Naive thymus-derived CD4-positive, alpha-beta T cell (primary cell): Measurements from ENCODE around the gene MYLIP. TPM values are rescaled to one million over a fixed set of nuclear protein-coding genes. Genes with fewer than 3 reads are reported as not detected.
A peak's percentile ranks its signal among the peaks of the same experiment; 100 is the strongest.

ENCODE experiments used
- ATAC-seq: fragments of 150-1000 bp; cut with Tn5 transposase; 2 replicates; pipeline ENCODE4 v1.10.0; 2021; ENCODE audit warnings: mild to moderate bottlenecking, moderate library complexity
- CTCF ChIA-PET: fragments of 350-600 bp; sonication (Branson Sonifier 250); formaldehyde crosslinking; loops from one replicate; lab custom pipeline; 2021; ENCODE audit warnings: antibody characterized with exemption; lab: Charles Lee
- POLR2A ChIA-PET: fragments of 350-600 bp; sonication (Branson Sonifier 250); formaldehyde crosslinking; loops from one replicate; lab custom pipeline; 2021; ENCODE audit warnings: antibody characterized with exemption, inconsistent platforms; lab: Charles Lee
- DNase-seq, 9 donors: peaks; one replicate each; pipeline versions ENCODE4 v3.0.0 to v3.0.0-alpha.2; 2020 to 2022; ENCODE audit warnings: mixed read lengths in 1 of 9
- H3K27ac ChIP-seq: one replicate; pipeline ENCODE4 v1.7.0; 2013; ENCODE audit warnings: mild to moderate bottlenecking, low read depth, low read length, moderate library complexity
- H3K27me3 ChIP-seq, 2 donors: one replicate each; pipeline ENCODE4 v1.7.0; 2013; ENCODE audit warnings: low read length in 2 of 2, mild to moderate bottlenecking in 2 of 2, moderate library complexity in 2 of 2; ENCODE audit not compliant: control insufficient read depth in 2 of 2, insufficient read depth in 2 of 2
- H3K36me3 ChIP-seq, 3 experiments: 1 replicate in 2 of 3; 2 replicates in 1 of 3; pipeline ENCODE4 v1.7.0; 2013; ENCODE audit warnings: low read length in 3 of 3, mild to moderate bottlenecking in 3 of 3, moderate library complexity in 1 of 3; ENCODE audit not compliant: insufficient read depth in 3 of 3, control insufficient read depth in 2 of 3
- H3K4me1 ChIP-seq, 2 donors: one replicate each; pipeline ENCODE4 v1.7.0; 2013; ENCODE audit warnings: low read length in 2 of 2, mild to moderate bottlenecking in 2 of 2, moderate library complexity in 1 of 2; ENCODE audit not compliant: control insufficient read depth in 2 of 2, insufficient read depth in 2 of 2
- H3K4me3 ChIP-seq: 2 replicates; pipeline ENCODE4 v1.7.0; 2013; ENCODE audit warnings: mild to moderate bottlenecking, low read length
- H3K9me3 ChIP-seq, 3 experiments: 1 replicate in 2 of 3; 2 replicates in 1 of 3; pipeline ENCODE4 v1.7.0; 2013; ENCODE audit warnings: low read length in 3 of 3; ENCODE audit not compliant: control insufficient read depth in 2 of 3
- H3K27ac Mint-ChIP-seq, 9 donors: one replicate each; pipeline ENCODE4 v1.8.0; 2020 to 2022; ENCODE audit warnings: mixed read lengths in 9 of 9, mild to moderate bottlenecking in 8 of 9, moderate library complexity in 5 of 9, inconsistent platforms in 2 of 9
- H3K27me3 Mint-ChIP-seq, 5 donors: one replicate each; pipeline ENCODE4 v1.8.0; 2021 to 2022; ENCODE audit warnings: mixed read lengths in 5 of 5, mild to moderate bottlenecking in 1 of 5
- H3K36me3 Mint-ChIP-seq, 5 donors: one replicate each; pipeline ENCODE4 v1.8.0; 2020 to 2022; ENCODE audit warnings: mixed read lengths in 5 of 5, mild to moderate bottlenecking in 3 of 5, inconsistent platforms in 1 of 5
- H3K4me1 Mint-ChIP-seq, 7 donors: one replicate each; pipeline ENCODE4 v1.8.0; 2020 to 2022; ENCODE audit warnings: mixed read lengths in 7 of 7, mild to moderate bottlenecking in 3 of 7, inconsistent platforms in 1 of 7
- H3K4me3 Mint-ChIP-seq, 10 donors: one replicate each; pipeline ENCODE4 v1.8.0; 2020 to 2022; ENCODE audit warnings: mild to moderate bottlenecking in 10 of 10, mixed read lengths in 10 of 10, moderate library complexity in 6 of 10, inconsistent platforms in 2 of 10
- H3K9me3 Mint-ChIP-seq, 11 donors: one replicate each; pipeline ENCODE4 v1.8.0; 2020 to 2022; ENCODE audit warnings: mixed read lengths in 11 of 11, mild to moderate bottlenecking in 4 of 11, inconsistent platforms in 1 of 11, moderate library complexity in 1 of 11
- intact Hi-C, 2 donors: fragments of 100-400 bp; cut with micrococcal nuclease; formaldehyde crosslinking; loops; one replicate each; pipeline ENCODE4 v1.15.1; 2023
- polyA plus RNA-seq, 2 donors: library from polyadenylated mRNA; unstranded; fragments of 300-500 nt; fragmentation: Illumina TruSeq; gene quantifications; one replicate each; pipeline ENCODE4 v1.2.3, GENCODE V29; 2021
- total RNA-seq, 6 experiments: library from RNA in 5 of 6; stranded (reverse) in 5 of 6; gene quantifications; 1 replicate in 5 of 6; 2 replicates in 1 of 6; pipeline ENCODE4 v1.2.3 and lab custom pipeline; 2021 to 2026

The MYLIP gene
- total and polyA plus RNA-seq, 7 experiments from 2014 or later = 17.8 to 215 (median 70.1) TPM

DNA sequence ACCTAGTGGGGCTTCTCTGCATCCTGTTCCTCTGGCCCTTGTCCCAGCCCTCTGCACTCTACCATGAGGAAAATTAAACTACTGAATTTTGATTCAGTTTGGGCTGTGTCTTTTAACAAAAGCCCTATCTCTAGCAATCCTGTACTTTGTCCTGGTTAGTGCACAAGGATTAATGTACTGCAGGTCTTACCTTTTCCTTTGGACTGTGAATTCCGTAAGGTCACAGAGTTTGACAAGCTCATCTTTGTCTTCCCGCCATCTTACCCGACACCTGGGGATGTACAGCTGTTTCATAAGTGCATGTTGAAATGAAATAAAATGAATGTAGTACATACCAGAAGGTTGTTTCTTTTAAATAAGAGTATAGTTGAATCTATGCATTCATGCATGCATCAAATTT lies 41.5 kb upstream of the MYLIP start:
- Mint-ChIP-seq H3K4me3 (no peak overlapping the region), H3K4me1 (peaks cover 0 to 3% (median 0%) of the 10 kb centered on the region in 7 donors), H3K27me3 (peaks cover 0 to 10% (median 6%) of the 10 kb centered on the region in 5 donors), H3K36me3 (peaks cover 0 to 3% (median 0%) of the 10 kb centered on the region in 5 donors), H3K9me3 (peaks cover 0 to 3% (median 0%) of the 10 kb centered on the region in 11 donors), H3K27ac (no peak overlapping the region)
- intact Hi-C loops = no loop called here
- no peak overlapping the region for H3K4me3 ChIP-seq
- no peak overlapping the region for H3K27ac ChIP-seq
- POLR2A ChIA-PET = no interaction called here
- no peaks in the 10 kb centered on the region for H3K36me3 ChIP-seq
- H3K27me3 ChIP-seq = no peaks in the 10 kb centered on the region
- H3K4me1 ChIP-seq = no peaks in the 10 kb centered on the region
- DNase-seq = no peak
- no peaks in the 10 kb centered on the region for H3K9me3 ChIP-seq
- CTCF ChIA-PET = no interaction called here
- no peak for ATAC-seq

DNA sequence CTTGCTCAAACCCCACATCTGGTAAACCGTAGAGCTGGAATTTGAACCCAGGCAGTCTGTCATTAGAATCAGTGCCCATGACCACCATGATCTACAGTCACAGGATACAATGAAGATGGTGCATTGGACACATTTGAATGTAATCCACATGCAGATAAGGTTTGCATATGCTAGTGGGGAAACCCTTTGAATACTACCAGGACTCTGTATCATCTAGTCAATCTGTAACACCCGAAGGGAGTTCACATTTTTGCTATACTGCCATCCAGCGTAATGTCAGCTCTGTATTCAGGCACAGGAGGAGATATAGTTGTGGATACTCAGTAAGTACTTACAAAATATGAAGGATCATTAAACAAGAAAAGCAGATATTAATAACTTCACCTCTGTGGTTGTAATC lies 40.5 kb upstream of the MYLIP start:
- Histone ChIP-seq H3K4me1 (no peaks in the 10 kb centered on the region), H3K27ac (no peak overlapping the region), H3K9me3 (no peaks in the 10 kb centered on the region), H3K36me3 (no peaks in the 10 kb centered on the region), H3K27me3 (no peaks in the 10 kb centered on the region), H3K4me3 (no peak overlapping the region)
- no peak overlapping the region for H3K4me3 Mint-ChIP-seq
- DNase-seq (no peak), ATAC-seq (no peak)
- peaks cover 0 to 10% (median 8%) of the 10 kb centered on the region in 5 donors for H3K27me3 Mint-ChIP-seq
- H3K4me1 Mint-ChIP-seq = peaks cover 0 to 7% (median 0%) of the 10 kb centered on the region in 7 donors
- no peak overlapping the region for H3K27ac Mint-ChIP-seq
- H3K36me3 Mint-ChIP-seq = peaks cover 0 to 3% (median 0%) of the 10 kb centered on the region in 5 donors
- intact Hi-C loops = no loop called here
- CTCF ChIA-PET = interaction anchor here (0.7 kb wide), 1 partner anchor 373 kb away, joined by 4 read pairs; no protein-coding TSS in a partner anchor
- peaks cover 0 to 3% (median 0%) of the 10 kb centered on the region in 11 donors for H3K9me3 Mint-ChIP-seq
- POLR2A ChIA-PET = no interaction called here

DNA sequence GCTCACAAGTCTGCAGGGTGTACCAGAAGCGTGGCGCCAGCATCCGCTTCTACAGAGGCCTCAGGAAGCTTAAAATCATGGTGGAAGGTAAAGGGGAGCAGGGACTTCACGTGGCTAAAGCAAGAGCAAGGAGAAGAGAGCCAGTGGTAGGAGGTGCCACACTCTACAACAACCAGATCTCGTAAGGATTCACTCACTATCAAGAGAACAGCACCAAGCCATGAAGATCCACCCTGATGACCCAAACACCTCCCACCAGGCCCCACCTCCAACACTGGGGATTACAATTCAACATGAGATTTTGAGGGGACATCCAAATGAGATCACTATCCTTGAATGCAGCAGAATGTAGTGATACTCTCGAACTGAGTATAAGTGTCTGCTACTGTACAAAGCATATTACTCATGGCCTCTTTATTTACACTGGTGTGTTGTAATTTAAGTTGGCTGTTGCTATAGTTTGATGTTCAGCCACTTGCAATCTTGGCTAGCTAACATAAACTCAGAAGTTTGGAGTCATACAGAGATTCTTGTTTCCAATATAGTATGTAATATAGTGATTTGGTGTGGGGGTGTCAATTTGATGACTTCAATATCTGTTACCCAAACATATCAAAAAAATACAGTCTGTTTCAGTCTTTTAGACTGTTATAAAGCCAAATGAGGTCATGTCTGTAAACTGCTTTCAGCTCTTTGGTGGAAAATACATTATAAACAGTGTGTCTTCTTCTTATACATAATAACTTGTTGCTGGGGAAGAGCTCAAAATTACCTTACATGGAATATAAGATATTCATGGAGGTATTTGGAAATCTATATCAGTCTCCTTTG lies 39.4 kb upstream of the MYLIP start:
- no peaks in the 10 kb centered on the region for H3K36me3 ChIP-seq
- CTCF ChIA-PET = no interaction called here
- H3K9me3 ChIP-seq = no peaks in the 10 kb centered on the region
- DNase-seq (no peak), ATAC-seq (no peak)
- H3K27ac Mint-ChIP-seq = peak overlapping the region in 1 of 9 donors; percentile 9
- H3K27me3 Mint-ChIP-seq = peaks cover 0 to 8% (median 4%) of the 10 kb centered on the region in 5 donors
- H3K9me3 Mint-ChIP-seq = peaks cover 0 to 3% (median 0%) of the 10 kb centered on the region in 11 donors
- no peaks in the 10 kb centered on the region for H3K27me3 ChIP-seq
- H3K4me3 Mint-ChIP-seq = no peak overlapping the region
- intact Hi-C loops = no loop called here
- POLR2A ChIA-PET = interaction anchor here (0.6 kb wide), 1 partner anchor 1940 kb away, joined by 3 read pairs; no protein-coding TSS in a partner anchor
- H3K27ac ChIP-seq = no peak overlapping the region
- no peaks in the 10 kb centered on the region for H3K4me1 ChIP-seq
- H3K4me3 ChIP-seq = no peak overlapping the region
- H3K4me1 Mint-ChIP-seq = peaks cover 0 to 7% (median 0%) of the 10 kb centered on the region in 7 donors
- H3K36me3 Mint-ChIP-seq = peaks cover 0 to 3% (median 0%) of the 10 kb centered on the region in 5 donors

DNA sequence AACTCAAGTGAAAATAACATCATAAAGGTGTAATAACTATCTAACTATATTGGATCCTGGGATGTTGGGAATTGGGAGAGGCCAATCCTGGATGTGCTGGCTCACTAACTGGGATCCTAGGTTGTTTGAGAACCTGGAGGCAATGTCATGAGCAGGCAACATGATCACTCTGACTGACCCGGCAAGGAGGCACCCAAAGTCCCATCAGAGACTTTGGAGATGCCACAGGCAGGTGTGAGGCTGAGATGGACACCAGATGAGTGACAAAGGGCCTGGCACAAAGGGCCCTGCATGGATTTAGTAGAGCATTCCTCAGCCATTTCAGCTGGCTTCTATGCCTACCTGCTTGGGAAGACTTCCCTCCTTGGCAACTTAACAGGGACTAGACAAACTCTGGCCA lies 38.4 kb upstream of the MYLIP start:
- no peak overlapping the region for H3K27ac Mint-ChIP-seq
- Histone ChIP-seq H3K9me3 (no peaks in the 10 kb centered on the region), H3K36me3 (no peaks in the 10 kb centered on the region), H3K27me3 (no peaks in the 10 kb centered on the region), H3K4me3 (no peak overlapping the region), H3K27ac (no peak overlapping the region), H3K4me1 (no peaks in the 10 kb centered on the region)
- H3K4me3 Mint-ChIP-seq = no peak overlapping the region
- H3K4me1 Mint-ChIP-seq = peaks cover 0 to 7% (median 0%) of the 10 kb centered on the region in 7 donors
- peaks cover 0 to 3% (median 0%) of the 10 kb centered on the region in 11 donors for H3K9me3 Mint-ChIP-seq
- H3K27me3 Mint-ChIP-seq = peaks cover 0 to 8% (median 4%) of the 10 kb centered on the region in 5 donors
- ChIA-PET POLR2A (no interaction called here), CTCF (no interaction called here)
- intact Hi-C loops = no loop called here
- DNase-seq (no peak), ATAC-seq (no peak)
- peaks cover 0 to 3% (median 0%) of the 10 kb centered on the region in 5 donors for H3K36me3 Mint-ChIP-seq

DNA sequence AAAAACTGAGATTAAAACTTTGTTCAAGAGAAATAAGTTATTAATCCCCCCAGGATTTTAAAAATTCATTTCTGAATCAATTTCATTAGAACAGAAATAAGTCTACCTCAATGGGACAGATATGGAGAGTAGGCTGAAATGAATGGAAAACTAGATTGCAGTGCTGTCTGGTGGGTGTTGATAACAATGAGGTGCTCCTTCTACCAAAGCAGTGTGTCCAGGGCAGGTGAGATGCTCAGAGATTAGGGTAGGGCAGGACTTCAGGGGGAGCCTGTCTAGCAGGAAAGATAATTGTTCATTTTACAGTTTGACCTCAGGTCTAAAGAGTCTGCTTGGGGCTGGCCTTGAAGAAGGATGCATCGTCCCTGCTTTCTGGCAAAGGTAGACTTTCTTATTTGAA lies 38.0 kb upstream of the MYLIP start:
- intact Hi-C loops = no loop called here
- peaks cover 0 to 7% (median 0%) of the 10 kb centered on the region in 7 donors for H3K4me1 Mint-ChIP-seq
- peaks cover 0 to 3% (median 0%) of the 10 kb centered on the region in 5 donors for H3K36me3 Mint-ChIP-seq
- no peaks in the 10 kb centered on the region for H3K4me1 ChIP-seq
- ChIA-PET POLR2A (no interaction called here), CTCF (no interaction called here)
- H3K27me3 Mint-ChIP-seq = peaks cover 0 to 8% (median 4%) of the 10 kb centered on the region in 5 donors
- no peak overlapping the region for H3K4me3 ChIP-seq
- H3K9me3 Mint-ChIP-seq = peaks cover 0 to 3% (median 0%) of the 10 kb centered on the region in 11 donors
- H3K9me3 ChIP-seq = no peaks in the 10 kb centered on the region
- no peak for ATAC-seq
- H3K27ac Mint-ChIP-seq = no peak overlapping the region
- no peak for DNase-seq
- no peak overlapping the region for H3K4me3 Mint-ChIP-seq
- H3K36me3 ChIP-seq = no peaks in the 10 kb centered on the region
- H3K27ac ChIP-seq = no peak overlapping the region
- no peaks in the 10 kb centered on the region for H3K27me3 ChIP-seq

DNA sequence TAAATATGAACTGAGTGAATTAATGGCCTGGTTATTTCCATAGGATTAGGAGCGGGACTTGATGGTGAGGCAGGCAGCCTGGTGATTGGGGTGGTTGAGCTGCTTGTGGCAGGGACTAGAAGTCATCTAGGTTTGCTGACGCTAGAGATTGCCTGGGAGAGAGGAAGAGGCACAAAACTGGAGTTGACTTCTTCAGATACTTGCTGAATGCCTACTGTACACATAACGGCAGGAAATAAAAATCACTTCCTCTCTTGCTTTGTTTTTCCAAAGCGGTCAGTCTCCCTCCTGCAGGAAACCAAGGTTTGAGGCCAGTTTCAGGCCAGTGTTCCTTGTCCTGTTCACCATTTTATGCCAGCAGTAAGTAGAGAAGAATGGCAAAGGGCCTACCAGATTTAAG lies 36.7 kb upstream of the MYLIP start:
- Histone ChIP-seq H3K4me1 (no peaks in the 10 kb centered on the region), H3K36me3 (no peaks in the 10 kb centered on the region), H3K27ac (no peak overlapping the region), H3K9me3 (no peaks in the 10 kb centered on the region), H3K4me3 (no peak overlapping the region), H3K27me3 (no peaks in the 10 kb centered on the region)
- H3K4me1 Mint-ChIP-seq = peaks cover 0 to 9% (median 0%) of the 10 kb centered on the region in 7 donors
- CTCF ChIA-PET = interaction anchor here (0.6 kb wide), 1 partner anchor 641 kb away, joined by 4 read pairs; no protein-coding TSS in a partner anchor
- DNase-seq = no peak
- no peak overlapping the region for H3K27ac Mint-ChIP-seq
- POLR2A ChIA-PET = no interaction called here
- intact Hi-C loops = no loop called here
- no peak overlapping the region for H3K4me3 Mint-ChIP-seq
- no peak for ATAC-seq
- peaks cover 0 to 10% (median 0%) of the 10 kb centered on the region in 11 donors for H3K9me3 Mint-ChIP-seq
- peaks cover 0 to 8% (median 3%) of the 10 kb centered on the region in 5 donors for H3K27me3 Mint-ChIP-seq
- peaks cover 0 to 4% (median 0%) of the 10 kb centered on the region in 5 donors for H3K36me3 Mint-ChIP-seq
